ENCODE measurements around the gene RNF6. TPM values are rescaled to one million over a fixed set of nuclear protein-coding genes. Genes with fewer than 3 reads are reported as not detected.

RNF6 gene
- total RNA-seq, 1 donor from 2014 or later = 26.5 TPM

- no peak for DNase-seq (ENCODE audit: extremely low read depth, low read depth, low spot score)
Observed at GRCh38 chr13:26227166-26227971, 5.3 kb upstream of the RNF6 start.

- DNase-seq (ENCODE audit: extremely low read depth, low read depth, low spot score) = no peak
Observed at GRCh38 chr13:26225896-26226617, 3.9 kb upstream of the RNF6 start.

GRCh38 chr13:26222520-26223046 is 469 bp upstream of the RNF6 start:
- DNase-seq (ENCODE audit: extremely low read depth, low read depth, low spot score) = peak; percentile 27

- no peak for DNase-seq (ENCODE audit: extremely low read depth, low read depth, low spot score)
Observed at GRCh38 chr13:26221399-26221720, 754 bp downstream of the RNF6 start.

GRCh38 chr13:26220575-26220974 is 1.5 kb downstream of the RNF6 start:
- peak; percentile 7 for DNase-seq (ENCODE audit: extremely low read depth, low read depth, low spot score)

GRCh38 chr13:26219726-26220125 is 2.4 kb downstream of the RNF6 start:
- no peak for DNase-seq (ENCODE audit: extremely low read depth, low read depth, low spot score)

- no peak for DNase-seq (ENCODE audit: extremely low read depth, low read depth, low spot score)
Observed at GRCh38 chr13:26216042-26216441, 6.1 kb downstream of the RNF6 start.

- DNase-seq (ENCODE audit: extremely low read depth, low read depth, low spot score) = no peak
Observed at GRCh38 chr13:26213982-26214381, 8.1 kb downstream of the RNF6 start.

GRCh38 chr13:26213345-26213744 is 8.8 kb downstream of the RNF6 start:
- no peak for DNase-seq (ENCODE audit: extremely low read depth, low read depth, low spot score)

- DNase-seq (ENCODE audit: extremely low read depth, low read depth, low spot score) = no peak
Observed at GRCh38 chr13:26208287-26208686, 13.8 kb downstream of the RNF6 start.

- no peak for DNase-seq (ENCODE audit: extremely low read depth, low read depth, low spot score)
Observed at GRCh38 chr13:26202365-26202972, 19.6 kb downstream of the RNF6 start.

GRCh38 chr13:26200811-26201210 is 21.3 kb downstream of the RNF6 start:
- no peak for DNase-seq (ENCODE audit: extremely low read depth, low read depth, low spot score)

- no peak for DNase-seq (ENCODE audit: extremely low read depth, low read depth, low spot score)
Observed at GRCh38 chr13:26198116-26198515, 24.0 kb downstream of the RNF6 start.

GRCh38 chr13:26197298-26197697 is 24.8 kb downstream of the RNF6 start:
- no peak for DNase-seq (ENCODE audit: extremely low read depth, low read depth, low spot score)

GRCh38 chr13:26186995-26187394 is 35.1 kb downstream of the RNF6 start:
- no peak for DNase-seq (ENCODE audit: extremely low read depth, low read depth, low spot score)

- peak; percentile 44 for DNase-seq (ENCODE audit: extremely low read depth, low read depth, low spot score)
Observed at GRCh38 chr13:26186118-26186870, 35.8 kb downstream of the RNF6 start.

- no peak for DNase-seq (ENCODE audit: extremely low read depth, low read depth, low spot score)
Observed at GRCh38 chr13:26185720-26186117, 36.4 kb downstream of the RNF6 start.

GRCh38 chr13:26184791-26185250 is 37.3 kb downstream of the RNF6 start:
- peak; percentile 16 for DNase-seq (ENCODE audit: extremely low read depth, low read depth, low spot score)

GRCh38 chr13:26183416-26183815 is 38.7 kb downstream of the RNF6 start:
- no peak for DNase-seq (ENCODE audit: extremely low read depth, low read depth, low spot score)

GRCh38 chr13:26179344-26179743 is 42.8 kb downstream of the RNF6 start:
- no peak for DNase-seq (ENCODE audit: extremely low read depth, low read depth, low spot score)

GRCh38 chr13:26168835-26169234 is 53.3 kb downstream of the RNF6 start:
- no peak for DNase-seq (ENCODE audit: extremely low read depth, low read depth, low spot score)
